GM18517 (cell line): ENCODE data around the gene RGS14.
"Not testable (repeated sequence)": the region's sequence is repeated elsewhere in the genome, so short reads cannot be mapped to it uniquely, and the experiment has no call there.

Experiments used
- ATAC-seq: cut with Tn5 transposase; IDR thresholded peaks from one replicate; pipeline ENCODE4 v1.9.1; 2021; ENCODE audit warnings: mild to moderate bottlenecking, moderate library complexity; ENCODE audit not compliant: unreplicated experiment

The RGS14 gene

DNA sequence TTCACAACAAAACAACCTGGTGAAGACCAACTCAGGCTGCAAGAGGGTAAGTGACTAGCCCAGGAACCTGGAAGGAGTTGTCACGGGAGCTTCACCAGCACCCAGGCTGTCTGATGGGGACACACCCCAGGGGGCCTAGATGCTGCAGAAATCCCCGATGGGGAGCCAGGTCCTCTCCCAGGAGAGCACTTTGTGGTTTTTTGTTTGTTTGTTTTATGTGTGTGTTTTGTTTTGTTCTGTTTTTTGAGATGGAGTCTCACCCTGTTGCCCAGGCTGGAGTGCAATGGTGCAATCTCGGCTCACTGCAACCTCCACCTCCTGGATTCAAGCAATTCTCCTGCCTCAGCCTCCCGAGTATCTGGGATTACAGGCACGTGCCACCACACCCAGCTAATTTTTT lies 17.8 kb downstream of the RGS14 start:
- not testable (repeated sequence) for ATAC-seq

- no peak for ATAC-seq
These were observed 18.4 kb downstream of the RGS14 start for GRCh38 chr5:177376107-177376506.

- ATAC-seq, result no peak
These were observed 20.4 kb downstream of the RGS14 start for GRCh38 chr5:177377851-177378776.

DNA sequence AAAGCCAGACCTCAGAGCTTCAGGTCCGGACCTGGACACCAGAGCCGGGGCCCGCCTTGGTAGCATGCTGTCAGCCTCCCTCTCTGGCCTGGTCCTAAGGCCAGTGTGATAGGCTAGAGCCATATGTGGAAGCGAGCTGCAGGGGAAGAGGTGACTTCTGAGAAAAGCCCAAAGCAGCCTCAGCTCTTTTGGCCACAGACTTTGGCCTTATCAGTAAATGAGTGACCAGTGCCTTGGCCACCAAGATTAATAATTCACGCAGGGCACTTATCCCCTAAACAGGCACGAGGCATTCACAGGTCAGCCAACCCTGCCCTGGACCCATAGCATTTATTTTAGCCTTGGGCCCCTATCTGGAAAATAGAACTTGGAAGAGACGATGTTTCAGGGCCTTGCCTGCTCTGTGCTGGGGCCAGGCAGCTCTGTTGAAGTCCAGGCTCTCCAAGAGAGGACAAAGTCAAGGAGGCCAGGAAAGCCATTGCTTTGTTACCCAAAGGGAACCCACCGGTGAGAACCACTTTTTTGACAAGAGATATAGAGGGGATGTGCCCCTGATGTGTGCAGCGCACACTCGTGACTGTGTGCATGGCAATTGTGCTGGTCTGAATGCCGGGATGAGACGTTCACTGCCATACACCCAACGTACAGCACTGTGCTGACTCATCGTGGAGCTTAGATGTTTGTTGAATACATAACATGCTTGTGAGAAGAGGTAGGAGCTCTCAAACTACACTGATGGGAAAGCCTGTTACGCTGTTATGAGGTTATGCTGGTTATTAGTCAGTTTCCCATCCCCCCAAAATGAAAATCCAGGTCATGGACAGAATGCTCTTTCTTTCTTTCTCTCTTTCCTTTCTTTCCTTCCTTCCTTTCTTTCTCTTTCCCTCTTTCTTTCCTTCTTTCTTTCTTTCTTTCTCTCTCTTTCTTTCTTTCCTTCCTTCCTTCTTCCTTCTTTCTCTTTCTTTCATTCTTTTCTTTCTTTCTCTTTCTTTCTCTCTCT lies 21.5 kb downstream of the RGS14 start:
- ATAC-seq, result no peak

- no peak for ATAC-seq
These were observed 23.0 kb downstream of the RGS14 start for GRCh38 chr5:177380805-177381126.

DNA sequence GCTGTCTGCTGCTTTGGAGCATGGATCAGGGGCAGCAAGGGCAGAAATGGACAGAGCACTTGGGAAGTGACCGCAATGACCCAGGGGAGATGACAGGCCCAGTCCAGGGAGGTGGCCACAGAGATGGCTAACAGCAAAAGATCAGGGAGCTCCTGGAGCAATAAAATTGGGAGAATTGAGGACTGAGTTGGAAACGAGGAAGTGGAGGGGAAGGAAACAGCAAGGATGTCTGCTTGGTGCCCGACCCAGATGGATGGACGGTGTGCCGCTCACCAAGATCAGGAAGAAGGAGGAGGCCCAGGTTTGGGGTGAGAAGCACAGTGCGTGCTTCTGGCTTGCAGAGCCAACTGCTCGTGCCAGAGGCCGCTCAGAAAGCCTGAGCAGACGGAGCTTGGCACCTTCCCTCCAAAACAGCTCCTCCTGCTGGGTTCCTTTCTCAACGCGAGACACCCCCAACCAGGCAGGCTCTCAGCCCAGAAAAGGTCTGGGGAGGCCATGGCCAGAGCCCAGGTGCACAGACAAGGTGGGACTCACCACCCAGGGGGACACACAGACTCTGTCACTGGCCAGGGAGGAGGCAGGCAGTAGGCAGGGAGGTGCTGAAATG lies 24.8 kb downstream of the RGS14 start:
- ATAC-seq, result no peak

- no peak for ATAC-seq
These were observed 25.5 kb downstream of the RGS14 start for GRCh38 chr5:177383181-177383580.

DNA sequence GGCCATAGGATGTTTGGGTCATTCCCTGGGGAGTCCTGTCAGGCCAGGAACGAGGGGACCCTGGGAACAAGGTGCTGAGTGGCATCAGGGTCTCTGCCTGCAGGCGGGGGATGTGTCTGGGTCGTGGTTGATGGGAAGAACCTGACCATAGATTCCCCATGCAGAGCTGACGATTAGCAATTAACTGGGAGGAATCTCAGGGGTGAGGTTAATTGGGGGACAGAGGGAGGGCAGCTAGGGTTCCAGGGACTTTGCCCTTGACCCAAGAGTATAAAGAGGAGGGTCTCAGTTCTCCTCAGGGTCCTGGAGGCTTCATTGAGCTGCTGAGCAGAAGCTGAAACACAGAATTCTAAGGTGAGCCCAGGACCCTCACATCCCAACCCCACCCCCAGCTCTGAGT lies 26.4 kb downstream of the RGS14 start, which contains the start of gene SLC34A1:
TSS of gene SLC34A1 (plus strand) at position 301 of the 400 bp plus-strand sequence. CDS start 1,308 bp downstream, outside the sequence.
- no peak for ATAC-seq

- ATAC-seq, result no peak
These were observed 28.0 kb downstream of the RGS14 start for GRCh38 chr5:177385720-177386119.

DNA sequence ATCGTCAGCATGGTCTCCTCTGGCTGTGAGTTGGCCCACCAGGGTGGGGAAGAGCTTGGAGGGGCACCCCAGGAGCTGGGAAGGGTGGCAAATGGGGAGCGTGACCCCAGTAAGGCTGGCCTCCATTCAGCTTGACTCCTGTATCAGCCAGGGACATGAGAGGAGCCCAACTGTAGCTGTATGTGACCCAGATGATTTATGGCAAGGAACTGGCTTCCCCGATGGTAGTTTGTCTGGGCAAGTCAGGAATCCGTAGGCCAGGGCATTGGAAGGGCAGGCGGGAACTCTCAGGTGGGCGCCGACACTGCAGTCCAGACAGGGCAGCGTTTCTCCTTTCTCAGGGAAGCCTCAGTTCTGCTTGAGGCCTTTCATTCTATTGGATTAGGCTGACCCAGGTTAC lies 28.8 kb downstream of the RGS14 start:
- ATAC-seq, result no peak

DNA sequence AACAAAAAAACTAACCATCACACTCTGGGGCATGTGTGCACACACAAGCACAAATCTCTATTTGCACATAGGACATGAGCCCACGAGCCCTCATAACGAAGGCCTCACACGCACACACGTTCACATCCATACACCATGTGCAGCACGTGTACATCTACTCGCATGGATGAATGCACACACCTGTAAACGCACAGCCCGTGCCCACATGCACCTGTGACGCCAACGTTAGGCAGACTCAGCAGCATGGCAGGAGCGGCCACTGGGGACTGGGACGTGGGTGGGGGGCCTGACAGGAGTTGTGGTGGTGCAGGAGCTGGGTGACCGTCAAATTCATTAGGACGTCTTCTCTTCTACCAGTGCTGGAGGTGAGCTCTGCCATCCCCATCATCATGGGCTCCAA lies 29.7 kb downstream of the RGS14 start:
- no peak for ATAC-seq

GRCh38 chr5:177388521-177389052 lies 30.9 kb downstream of the RGS14 start:
- no peak for ATAC-seq

DNA sequence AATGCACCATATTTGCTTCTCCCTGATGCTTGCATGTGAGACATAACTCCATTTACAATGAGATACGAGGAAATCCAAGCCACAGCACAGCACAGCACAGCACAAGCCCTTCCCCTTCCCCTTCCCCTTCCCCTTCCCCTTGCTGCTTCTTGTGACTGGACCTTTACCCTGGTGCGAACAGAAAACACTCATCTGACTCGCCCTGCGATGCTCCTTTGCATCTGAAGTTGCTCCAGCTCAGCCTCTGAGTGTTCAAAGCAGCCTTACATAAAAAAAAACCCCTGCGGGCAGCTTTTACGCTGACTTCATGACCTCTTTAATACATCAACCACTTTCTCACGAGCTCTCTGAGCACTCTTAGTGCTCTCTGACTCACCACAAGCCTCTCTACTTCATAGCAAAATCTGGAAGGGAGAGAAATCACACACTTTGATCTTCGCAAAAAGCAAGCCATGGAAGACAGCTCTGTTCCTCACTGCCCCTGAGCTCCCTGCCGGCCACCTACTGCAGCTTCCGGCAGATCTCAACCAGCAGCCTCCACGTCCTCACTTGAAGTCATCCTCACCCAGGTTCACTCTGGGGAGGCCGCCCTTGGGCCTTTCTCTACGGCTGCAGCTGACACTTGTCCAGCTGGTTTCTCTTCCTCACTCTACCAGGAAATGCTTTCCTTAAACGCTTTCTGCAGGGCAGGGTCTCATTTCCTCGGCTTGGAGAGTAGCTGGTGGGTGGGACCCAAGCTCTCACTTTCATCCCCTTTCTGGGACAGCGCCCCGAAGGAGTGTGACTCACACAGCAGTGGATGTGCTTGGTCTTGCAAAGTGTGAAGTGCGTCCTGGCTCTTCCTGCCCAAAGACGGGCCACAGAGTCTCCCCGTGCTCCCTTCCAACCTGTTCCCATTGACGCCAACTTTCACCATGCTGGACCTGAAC lies 31.8 kb downstream of the RGS14 start:
- no peak for ATAC-seq

- ATAC-seq, result peak; percentile 50
These were observed 32.9 kb downstream of the RGS14 start for GRCh38 chr5:177390363-177391300.

DNA sequence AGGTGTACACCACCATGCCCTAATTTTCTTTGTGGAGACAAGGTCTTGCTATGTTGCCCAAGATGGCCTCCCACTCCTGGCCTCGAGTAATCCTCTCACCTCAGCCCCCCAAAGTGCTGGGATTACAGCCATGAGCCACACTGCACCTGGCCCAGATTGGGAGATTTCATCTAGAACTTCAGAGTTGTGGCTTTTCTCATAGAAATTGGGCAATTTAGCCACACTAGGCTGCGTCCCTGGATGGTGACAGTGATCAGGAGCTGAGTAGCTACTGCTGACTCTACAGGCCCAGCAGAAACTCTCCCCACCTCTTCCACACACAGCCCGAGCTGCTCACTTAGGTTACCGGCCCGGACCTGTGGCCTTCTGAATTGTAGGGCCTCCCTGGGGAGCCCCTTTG lies 35.0 kb downstream of the RGS14 start:
- no peak for ATAC-seq

- no peak for ATAC-seq
These were observed 35.6 kb downstream of the RGS14 start for GRCh38 chr5:177393206-177393765.

- no peak for ATAC-seq
These were observed 36.3 kb downstream of the RGS14 start for GRCh38 chr5:177393990-177394389.

DNA sequence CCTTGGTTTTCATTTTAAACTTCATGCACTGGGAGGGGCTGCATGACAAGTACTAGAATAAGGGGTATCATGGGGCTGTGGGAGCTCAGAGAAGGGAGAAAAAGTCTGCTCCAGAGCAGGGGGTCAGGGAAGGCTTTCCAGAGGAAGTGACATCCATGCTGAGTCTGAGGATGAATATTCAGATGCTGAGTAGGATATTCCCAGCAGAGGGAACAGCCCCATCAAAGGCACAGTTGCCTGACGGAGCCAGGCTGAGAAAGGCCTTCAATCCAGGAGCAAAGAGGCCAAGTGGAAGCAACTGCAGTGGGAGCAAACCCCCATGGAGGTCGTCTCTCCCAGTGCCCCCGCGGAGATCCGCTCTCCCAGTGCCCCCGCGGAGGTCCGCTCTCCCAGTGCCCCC lies 38.4 kb downstream of the RGS14 start:
- ATAC-seq, result no peak
